Coronary artery (tissue), 2 donors: ENCODE results near the gene MGMT.
A peak's percentile ranks its signal among the peaks of the same experiment; 100 is the strongest.

Source experiments
- DNase-seq: peaks from one replicate; pipeline ENCODE4 v3.0.0-alpha.2; 2017; ENCODE audit warnings: low spot score
- H3K27ac ChIP-seq, 2 donors: fragments of 200-600 bp; sonication (generic); one replicate each; pipeline ENCODE4 v1.5.1; 2016 to 2019
- H3K4me3 ChIP-seq: fragments of 200-600 bp; sonication (generic); 2 replicates; pipeline ENCODE4 v1.5.1; 2016; ENCODE audit warnings: mild to moderate bottlenecking, moderate library complexity
- CTCF ChIP-seq: fragments of 200-600 bp; sonication (generic); IDR thresholded peaks from one replicate; pipeline ENCODE4 v1.5.1; 2019; ENCODE audit warnings: antibody characterized with exemption

MGMT gene

GRCh38 chr10:129771991-129772431 is 305.0 kb downstream of the MGMT start:
- DNase-seq: peak; percentile 40
- H3K4me3 ChIP-seq: no peak overlapping the region
- no peak for TF ChIP-seq CTCF
- no peak overlapping the region for H3K27ac ChIP-seq

GRCh38 chr10:129772468-129773358 is 305.7 kb downstream of the MGMT start:
- TF ChIP-seq CTCF: no peak
- no peak overlapping the region for H3K27ac ChIP-seq
- peak; percentile 67 for DNase-seq
- H3K4me3 ChIP-seq: no peak overlapping the region

GRCh38 chr10:129773359-129773990 is 306.4 kb downstream of the MGMT start:
- no peak for TF ChIP-seq CTCF
- H3K4me3 ChIP-seq: no peak overlapping the region
- DNase-seq: peak; percentile 58

GRCh38 chr10:129774082-129774735 is 307.2 kb downstream of the MGMT start:
- Histone ChIP-seq H3K4me3 (no peak overlapping the region), H3K27ac (no peak overlapping the region)
- DNase-seq: peak; percentile 65
- TF ChIP-seq CTCF: no peak

More at GRCh38 chr10:129773359-129773990, 306.4 kb downstream of the MGMT start:
- H3K27ac ChIP-seq: no peak overlapping the region

- DNase-seq: peak; percentile 62
- H3K4me3 ChIP-seq: no peak overlapping the region
- TF ChIP-seq CTCF: no peak
- H3K27ac ChIP-seq: no peak overlapping the region
Measured at GRCh38 chr10:129774736-129775401, 307.8 kb downstream of the MGMT start.

- no peak overlapping the region for H3K4me3 ChIP-seq
- H3K27ac ChIP-seq: no peak overlapping the region
- TF ChIP-seq CTCF: no peak
- DNase-seq: peak; percentile 62
Measured at GRCh38 chr10:129775681-129776080, 308.6 kb downstream of the MGMT start.
